ENCODE results near the gene ZNF483. TPM values are rescaled to one million over a fixed set of nuclear protein-coding genes. Genes with fewer than 3 reads are reported as not detected.
A peak's percentile ranks its signal among the peaks of the same experiment; 100 is the strongest.

ZNF483 gene
- total and polyA plus RNA-seq, 9 of the 15 experiments (the other 6 are each of a cell fraction or from before 2014, with no cell fraction given) = 0.04 to 1.0 (median 0.38) TPM

DNA sequence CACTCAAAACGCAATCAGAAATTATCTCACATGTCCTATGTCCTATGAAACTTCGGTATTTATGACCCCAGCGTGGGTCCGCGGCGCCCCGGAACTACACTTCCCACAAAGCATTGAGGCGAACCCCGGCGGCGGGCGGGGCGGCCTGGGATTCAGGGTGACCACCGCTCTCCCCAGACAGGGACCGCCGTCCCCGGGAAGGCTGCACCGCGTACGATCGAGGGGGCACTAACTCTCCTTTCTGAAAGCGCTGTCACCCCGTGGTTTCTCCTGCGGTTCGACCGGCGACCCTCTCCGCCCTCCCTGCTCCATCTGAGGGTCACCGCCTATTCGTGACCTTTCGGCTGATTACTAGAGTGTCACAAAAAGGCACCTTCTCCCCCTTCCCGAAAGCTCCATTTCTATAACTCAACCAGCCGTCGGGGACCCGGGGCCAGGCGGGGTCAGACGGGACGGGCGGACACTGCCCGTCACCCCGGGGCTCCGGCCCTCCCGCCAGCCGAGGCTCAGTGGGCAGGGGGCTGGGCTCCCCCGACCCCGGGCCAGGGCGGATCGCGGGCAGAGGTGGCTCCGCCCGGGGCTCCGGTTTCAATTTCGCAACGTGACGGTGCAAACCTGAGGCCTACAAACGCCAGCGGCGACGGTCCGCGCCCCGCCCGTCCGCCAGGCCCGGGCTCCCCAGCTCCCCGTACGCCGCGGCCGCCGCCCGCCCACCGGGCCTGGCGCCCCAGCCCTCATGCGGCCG, 42.1 kb upstream of the ZNF483 start (continued):
- TF ChIP-seq, protein P1, sequence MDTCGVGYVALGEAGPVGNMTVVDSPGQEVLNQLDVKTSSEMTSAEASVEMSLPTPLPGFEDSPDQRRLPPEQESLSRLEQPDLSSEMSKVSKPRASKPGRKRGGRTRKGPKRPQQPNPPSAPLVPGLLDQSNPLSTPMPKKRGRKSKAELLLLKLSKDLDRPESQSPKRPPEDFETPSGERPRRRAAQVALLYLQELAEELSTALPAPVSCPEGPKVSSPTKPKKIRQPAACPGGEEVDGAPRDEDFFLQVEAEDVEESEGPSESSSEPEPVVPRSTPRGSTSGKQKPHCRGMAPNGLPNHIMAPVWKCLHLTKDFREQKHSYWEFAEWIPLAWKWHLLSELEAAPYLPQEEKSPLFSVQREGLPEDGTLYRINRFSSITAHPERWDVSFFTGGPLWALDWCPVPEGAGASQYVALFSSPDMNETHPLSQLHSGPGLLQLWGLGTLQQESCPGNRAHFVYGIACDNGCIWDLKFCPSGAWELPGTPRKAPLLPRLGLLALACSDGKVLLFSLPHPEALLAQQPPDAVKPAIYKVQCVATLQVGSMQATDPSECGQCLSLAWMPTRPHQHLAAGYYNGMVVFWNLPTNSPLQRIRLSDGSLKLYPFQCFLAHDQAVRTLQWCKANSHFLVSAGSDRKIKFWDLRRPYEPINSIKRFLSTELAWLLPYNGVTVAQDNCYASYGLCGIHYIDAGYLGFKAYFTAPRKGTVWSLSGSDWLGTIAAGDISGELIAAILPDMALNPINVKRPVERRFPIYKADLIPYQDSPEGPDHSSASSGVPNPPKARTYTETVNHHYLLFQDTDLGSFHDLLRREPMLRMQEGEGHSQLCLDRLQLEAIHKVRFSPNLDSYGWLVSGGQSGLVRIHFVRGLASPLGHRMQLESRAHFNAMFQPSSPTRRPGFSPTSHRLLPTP (IDR thresholded peaks at IDR 0.05; ENCODE audit: borderline replicate concordance, extremely low read depth, insufficient read length) = no peak
- no peak for TF ChIP-seq STAT5A (IDR thresholded peaks at IDR 0.05; ENCODE audit: borderline replicate concordance, low read length)
- no peak for TF ChIP-seq THRA (IDR thresholded peaks at IDR 0.05)
- TF ChIP-seq SPI1 (IDR thresholded peaks at IDR 0.05; ENCODE audit: borderline replicate concordance, low read depth, low read length) = no peak
- no peak for TF ChIP-seq IRF9 (tag; IDR thresholded peaks at IDR 0.05)
- TF ChIP-seq RBM15 (IDR thresholded peaks at IDR 0.05; ENCODE audit: insufficient read depth, low read length) = no peak
- no peak; the same call in 1 of the 2 replicates for TF ChIP-seq CHD2 (IDR thresholded peaks at IDR 0.05; ENCODE audit: low read depth, low read length)
- TF ChIP-seq, protein P2, sequence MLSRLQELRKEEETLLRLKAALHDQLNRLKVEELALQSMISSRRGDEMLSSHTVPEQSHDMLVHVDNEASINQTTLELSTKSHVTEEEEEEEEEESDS (CRISPR knock-in tag; IDR thresholded peaks at IDR 0.05) = no peak
- TF ChIP-seq ZNF23 (CRISPR knock-in tag; IDR thresholded peaks at IDR 0.05) = no peak
- TF ChIP-seq RAD21 (CRISPR knock-in tag; conservative IDR thresholded peaks at IDR 0.05 in 1 of 2, IDR thresholded peaks at IDR 0.05 in 1 of 2) = no peak
- TF ChIP-seq CBX3 (IDR thresholded peaks at IDR 0.05; ENCODE audit: borderline replicate concordance in 1 of 2, low read length in 2 of 2) = no peak
- TF ChIP-seq KHSRP (IDR thresholded peaks at IDR 0.05) = no peak
- no peak for TF ChIP-seq JUNB (CRISPR knock-in tag; conservative IDR thresholded peaks at IDR 0.05)
- TF ChIP-seq ZNF212 (CRISPR knock-in tag; IDR thresholded peaks at IDR 0.05) = no peak
- no peak for TF ChIP-seq EHMT2 (IDR thresholded peaks at IDR 0.05)
- TF ChIP-seq ZNF121 (CRISPR knock-in tag; conservative IDR thresholded peaks at IDR 0.05) = no peak
- TF ChIP-seq CAMTA2 (CRISPR knock-in tag; conservative IDR thresholded peaks at IDR 0.05) = no peak
- no peak for TF ChIP-seq ZNF197 (CRISPR knock-in tag; IDR thresholded peaks at IDR 0.05; ENCODE audit: low read depth)
- TF ChIP-seq RAD51 (IDR thresholded peaks at IDR 0.05; ENCODE audit: borderline replicate concordance, low read depth) = no peak
- no peak for TF ChIP-seq PHF20 (IDR thresholded peaks at IDR 0.05; ENCODE audit: partially characterized antibody)
- TF ChIP-seq TCF7 (IDR thresholded peaks at IDR 0.05; ENCODE audit: borderline replicate concordance) = no peak
- 0 out of 2 replicates have a peak, but pooled peaks have one; percentile 28 for TF ChIP-seq ZNF282 (CRISPR knock-in tag; IDR thresholded peaks at IDR 0.05)
- 0 out of 2 replicates have a peak, but pooled peaks have one; percentile 45 for TF ChIP-seq GABPA (tag; conservative IDR thresholded peaks at IDR 0.05; ENCODE audit: low read depth)
- TF ChIP-seq, protein P3, sequence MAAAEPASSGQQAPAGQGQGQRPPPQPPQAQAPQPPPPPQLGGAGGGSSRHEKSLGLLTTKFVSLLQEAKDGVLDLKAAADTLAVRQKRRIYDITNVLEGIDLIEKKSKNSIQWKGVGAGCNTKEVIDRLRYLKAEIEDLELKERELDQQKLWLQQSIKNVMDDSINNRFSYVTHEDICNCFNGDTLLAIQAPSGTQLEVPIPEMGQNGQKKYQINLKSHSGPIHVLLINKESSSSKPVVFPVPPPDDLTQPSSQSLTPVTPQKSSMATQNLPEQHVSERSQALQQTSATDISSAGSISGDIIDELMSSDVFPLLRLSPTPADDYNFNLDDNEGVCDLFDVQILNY (CRISPR knock-in tag; IDR thresholded peaks at IDR 0.05) = no peak

Measured in K562 (cell line).